GM19240 (cell line): Measurements from ENCODE around the gene ELOA.
"Not testable (repeated sequence)": the region's sequence is repeated elsewhere in the genome, so short reads cannot be mapped to it uniquely, and the experiment has no call there.

ENCODE experiments used
- DNase-seq: peaks from one replicate; pipeline ENCODE4 v3.0.0; 2011; ENCODE audit warnings: low spot score; ENCODE audit not compliant: insufficient read length

Gene ELOA

DNA sequence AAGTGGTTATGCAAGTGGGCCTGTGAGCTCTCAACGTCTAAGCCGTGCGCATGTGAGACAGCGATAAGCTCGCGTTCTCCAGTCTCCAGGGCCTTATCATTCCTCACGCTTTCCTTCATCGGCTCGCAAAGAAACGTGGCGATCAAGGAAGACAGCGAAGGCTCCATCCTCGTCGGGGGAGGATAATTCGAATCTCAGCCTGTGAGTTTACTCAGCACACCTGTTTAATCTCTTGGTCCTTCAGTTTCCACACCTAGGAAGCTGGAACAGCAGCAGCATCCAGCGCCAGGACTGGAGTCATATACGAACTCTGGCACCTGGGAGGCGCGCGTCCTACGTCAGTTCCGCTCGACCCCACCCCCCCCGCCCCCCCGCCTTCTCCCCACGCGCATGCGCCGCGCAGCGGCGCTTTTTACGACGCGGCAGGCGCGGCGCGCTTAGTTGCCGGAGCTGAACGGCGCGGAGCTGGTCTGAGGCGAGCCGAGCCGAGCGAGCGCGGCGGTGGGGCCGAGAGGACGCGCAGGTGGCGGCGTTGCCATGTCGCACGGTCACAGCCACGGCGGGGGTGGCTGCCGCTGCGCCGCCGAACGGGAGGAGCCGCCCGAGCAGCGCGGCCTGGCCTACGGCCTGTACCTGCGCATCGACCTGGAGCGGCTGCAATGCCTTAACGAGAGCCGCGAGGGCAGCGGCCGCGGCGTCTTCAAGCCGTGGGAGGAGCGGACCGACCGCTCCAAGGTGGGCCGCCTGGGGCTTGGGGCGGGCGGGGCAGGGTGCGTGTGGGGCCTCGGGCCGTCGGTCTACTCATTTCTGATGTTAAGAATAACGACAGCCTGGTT, 34.9 kb downstream of the ELOA start, which contains the start of gene PITHD1:
PITHD1 (plus strand) TSS at position 440 of the 836 bp plus-strand sequence; CDS start at position 538, 98 bp downstream.
- DNase-seq = peak; percentile 85

DNA sequence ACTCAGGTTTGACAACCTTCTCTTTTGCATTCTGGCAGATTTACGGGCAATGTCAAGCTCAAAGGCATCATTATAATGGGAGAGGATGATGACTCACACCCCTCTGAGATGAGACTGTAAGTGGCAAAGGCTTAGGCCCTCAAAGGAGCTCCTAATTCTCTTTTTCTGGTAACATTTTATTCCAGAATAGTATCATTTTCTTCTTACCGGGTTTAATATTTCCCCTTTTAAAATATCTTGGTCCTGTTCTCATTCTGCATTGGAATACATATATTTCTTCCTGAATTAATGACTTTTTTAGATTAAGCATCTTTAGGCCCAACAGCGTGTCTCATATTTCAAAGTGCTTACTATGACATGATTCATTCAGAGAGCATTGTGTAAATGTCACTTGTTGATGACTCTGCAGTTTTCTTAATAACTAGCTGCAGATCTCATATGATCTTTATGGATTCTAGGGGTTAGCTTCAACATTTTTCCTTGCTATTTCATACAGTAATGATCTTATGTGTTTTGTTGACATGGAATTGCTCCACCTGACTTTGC, 36.6 kb downstream of the ELOA start:
- DNase-seq = no peak

DNA sequence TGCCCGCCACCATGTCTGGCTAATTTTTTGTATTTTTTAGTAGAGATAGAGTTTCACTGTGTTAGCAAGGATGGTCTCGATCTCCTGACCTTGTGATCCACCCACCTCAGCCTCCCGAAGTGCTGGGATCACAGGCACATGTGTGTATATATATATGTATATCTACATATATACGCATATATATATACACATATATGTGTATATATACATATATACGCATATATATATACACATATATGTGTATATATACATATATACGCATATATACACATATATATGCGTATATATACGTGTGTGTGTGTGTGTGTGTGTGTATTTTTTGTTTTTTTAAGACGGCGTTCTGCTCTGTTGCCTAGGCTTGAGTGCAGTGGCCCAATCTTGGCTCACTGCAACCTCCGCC, 39.9 kb downstream of the ELOA start:
- DNase-seq = not testable (repeated sequence)

DNA sequence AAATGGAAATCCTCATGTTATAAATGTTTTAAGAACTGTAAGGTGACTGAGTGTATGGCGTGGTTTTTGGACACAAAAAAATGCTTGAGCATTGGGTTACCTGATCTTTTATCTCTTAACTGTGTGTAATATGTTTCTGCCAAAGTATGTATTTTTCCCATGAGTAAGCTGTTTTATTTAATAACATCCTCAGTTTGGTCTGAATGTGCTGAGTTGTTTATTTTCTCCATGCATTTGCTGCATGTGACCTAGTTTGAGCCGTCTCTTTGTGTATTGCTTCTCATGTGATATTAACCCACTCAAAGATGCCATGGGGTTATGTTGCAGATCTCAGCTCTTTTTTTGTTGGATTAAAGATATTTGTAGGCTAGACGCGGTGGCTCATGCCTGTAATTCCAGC, 41.6 kb downstream of the ELOA start:
- DNase-seq = no peak

DNA sequence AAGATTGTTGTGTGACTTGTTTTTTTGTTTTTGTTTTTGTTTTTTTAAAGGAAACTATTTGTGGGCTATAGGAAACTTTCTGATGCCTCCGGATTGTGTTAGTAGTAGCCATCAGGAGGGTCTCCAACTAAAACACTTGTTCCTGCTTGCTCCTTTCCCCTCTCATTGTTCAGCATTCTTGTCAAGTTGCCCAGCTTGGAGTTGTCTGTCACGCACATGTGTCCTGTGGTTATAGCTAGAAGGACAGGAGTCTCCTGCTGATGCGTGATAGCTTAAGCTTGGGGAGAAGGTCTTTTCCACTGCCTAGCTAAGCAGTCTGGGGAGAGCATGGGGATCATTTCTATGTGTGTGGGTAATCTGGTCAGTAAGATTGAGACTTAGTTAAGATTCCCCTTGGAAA, 44.4 kb downstream of the ELOA start:
- no peak for DNase-seq

DNA sequence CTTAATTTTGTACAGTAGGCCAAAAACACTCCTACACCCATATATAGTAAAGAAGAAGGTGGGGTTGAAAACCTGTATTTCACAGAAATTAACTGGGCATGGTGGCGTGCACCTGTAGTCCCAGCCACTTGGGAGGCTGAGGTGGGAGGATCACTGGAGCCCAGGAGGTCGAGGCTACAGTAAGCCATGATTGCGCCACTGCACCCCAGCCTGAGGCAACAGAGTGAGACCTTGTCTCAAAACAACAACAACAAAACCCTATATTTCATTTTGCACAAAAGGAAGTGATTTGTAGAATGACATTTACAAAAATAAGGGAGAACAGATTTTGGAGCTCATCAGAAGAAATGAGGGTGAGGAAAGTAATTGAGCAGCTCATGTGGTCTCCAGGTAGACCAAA, 45.4 kb downstream of the ELOA start:
- no peak for DNase-seq

DNA sequence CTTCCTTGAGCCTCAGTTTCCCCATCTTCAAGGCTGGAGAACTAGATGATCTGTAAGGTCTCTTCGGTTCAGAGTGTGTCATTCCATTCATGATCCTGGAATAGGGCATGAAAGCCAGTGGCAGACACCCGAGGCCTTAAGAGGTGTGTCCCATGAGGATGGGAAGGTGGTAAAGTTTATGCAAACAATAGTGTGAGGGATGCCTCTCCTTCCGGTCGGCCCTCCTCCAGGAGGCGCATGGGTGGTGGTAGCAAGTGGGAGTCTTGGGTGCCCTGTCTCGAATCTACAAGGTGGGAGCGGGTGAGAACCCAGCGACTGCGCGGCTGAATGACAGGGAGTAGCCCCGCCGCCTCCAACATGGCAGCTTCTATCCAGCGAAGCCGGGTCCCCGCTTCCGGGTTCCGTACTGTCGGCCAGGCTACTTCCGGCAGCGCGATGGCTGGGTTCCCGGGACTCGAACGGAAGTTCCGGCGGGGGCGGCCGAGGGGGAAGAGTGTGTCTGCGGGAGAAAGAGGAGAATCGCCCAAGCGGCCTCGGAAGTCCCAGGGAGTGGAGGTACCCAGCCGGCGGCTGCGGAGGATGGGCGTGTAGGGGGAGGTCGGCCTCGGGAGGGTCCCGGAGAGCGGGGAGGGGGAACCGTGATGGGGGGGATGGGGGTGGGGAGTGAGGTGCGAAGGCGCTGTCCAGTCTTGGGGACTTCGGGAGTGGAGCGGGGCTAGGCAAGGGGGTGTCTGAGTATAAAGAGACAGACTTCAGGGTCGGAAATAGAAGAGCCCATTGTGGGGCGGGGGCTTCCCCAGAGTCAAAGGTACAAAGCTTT, 47.6 kb downstream of the ELOA start, which contains the start of gene LYPLA2:
LYPLA2 (plus strand) TSS at position 450 of the 820 bp plus-strand sequence. CDS start 1,538 bp downstream, outside the sequence.
- DNase-seq = peak; percentile 94

DNA sequence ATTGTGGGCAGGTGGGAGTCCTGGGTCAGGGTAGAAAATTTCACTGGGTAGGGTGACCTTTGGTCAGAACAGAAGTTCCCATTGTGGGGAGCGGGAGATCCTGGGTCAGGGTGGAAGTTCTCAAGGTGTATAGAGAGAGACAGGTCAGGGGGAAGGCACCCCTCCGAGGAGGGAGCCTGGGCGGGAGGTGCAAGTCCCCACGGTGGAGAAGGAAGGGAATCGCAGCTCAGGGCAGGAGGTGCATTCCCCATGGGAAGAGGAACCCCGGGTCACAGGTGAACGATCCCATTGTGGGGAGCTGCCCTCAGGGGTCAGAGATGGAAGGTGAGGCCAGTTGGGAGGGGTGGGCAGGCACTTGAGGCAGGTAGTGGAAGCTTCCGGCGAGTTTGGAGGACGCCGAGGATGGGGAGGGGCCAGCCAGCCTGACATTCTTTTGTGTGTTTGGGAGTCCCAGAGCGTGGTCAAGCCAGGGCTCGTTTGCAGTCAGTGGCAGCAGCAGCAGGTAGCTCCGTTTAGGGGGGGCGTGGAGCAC, 48.3 kb downstream of the ELOA start:
- DNase-seq = no peak

DNA sequence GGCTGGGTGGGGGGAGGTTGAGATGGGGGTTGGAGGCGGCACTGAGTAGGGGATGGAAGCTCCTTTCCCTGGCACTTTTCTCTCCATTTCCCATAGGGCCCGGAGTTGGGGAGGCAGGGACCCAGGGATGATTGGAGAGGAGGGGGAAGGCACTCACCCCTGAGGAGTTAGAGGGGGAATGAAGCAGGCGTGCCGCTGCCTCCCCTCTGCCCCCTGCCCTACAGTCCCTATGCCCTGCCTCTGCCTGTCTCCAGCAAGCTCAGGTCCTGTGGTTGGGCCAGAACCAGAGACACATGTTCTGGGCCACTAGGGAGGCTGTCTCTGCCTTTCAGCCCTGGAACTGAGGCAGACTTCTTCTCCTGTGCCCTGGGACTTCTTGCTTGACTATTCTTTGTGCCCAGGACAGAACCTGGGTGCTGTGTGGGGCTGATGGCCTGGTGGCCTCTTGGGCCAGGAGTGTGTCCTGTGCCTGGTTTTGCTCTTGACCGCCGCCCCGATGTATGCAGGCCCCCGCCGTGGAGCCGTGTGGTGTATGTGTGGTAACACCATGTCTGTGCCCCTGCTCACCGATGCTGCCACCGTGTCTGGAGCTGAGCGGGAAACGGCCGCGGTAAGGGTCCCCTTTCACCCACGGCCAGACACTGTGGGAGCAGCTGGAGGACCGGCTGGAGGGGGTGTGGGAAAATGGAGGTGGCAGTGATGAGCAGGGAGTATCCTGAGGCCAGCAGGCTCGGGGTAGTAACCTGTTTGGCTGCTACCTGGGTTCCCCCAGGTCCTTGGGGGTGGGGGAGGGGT, 49.1 kb downstream of the ELOA start:
- DNase-seq = no peak

DNA sequence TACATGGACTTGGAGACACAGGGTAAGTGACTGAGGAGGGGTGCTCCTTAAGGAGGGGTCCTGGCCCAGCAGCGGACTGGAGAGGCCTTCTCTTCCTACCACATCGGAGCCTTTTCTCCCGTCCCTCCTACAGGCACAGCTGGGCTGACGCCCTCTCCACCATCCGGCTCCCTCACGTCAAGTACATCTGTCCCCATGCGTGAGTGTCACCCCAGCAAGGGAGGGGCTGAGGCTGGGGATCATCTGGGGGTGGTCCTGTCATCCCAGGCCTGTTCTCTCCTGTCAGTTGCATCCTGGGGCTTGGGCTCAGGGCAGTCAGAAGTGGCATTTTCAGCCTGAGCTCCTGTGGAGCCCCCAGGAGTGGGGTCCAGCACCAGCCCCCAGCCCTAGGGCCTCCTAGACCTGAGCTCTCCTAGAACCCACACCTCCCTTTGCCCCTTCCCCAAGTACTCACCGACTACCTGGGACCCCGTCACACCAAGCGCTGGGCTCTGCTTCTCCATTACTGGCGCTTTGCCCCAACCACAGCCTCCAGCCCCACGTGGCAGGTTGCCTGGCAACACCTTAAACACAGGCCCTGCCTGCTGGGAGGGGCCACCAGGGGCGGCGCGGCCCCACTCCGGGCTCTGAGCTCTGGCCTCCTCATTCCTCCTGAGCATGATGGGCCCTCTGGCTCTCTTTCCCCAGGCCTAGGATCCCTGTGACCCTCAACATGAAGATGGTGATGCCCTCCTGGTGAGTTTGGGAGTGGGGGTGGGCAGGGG, 49.9 kb downstream of the ELOA start:
- DNase-seq = no peak

DNA sequence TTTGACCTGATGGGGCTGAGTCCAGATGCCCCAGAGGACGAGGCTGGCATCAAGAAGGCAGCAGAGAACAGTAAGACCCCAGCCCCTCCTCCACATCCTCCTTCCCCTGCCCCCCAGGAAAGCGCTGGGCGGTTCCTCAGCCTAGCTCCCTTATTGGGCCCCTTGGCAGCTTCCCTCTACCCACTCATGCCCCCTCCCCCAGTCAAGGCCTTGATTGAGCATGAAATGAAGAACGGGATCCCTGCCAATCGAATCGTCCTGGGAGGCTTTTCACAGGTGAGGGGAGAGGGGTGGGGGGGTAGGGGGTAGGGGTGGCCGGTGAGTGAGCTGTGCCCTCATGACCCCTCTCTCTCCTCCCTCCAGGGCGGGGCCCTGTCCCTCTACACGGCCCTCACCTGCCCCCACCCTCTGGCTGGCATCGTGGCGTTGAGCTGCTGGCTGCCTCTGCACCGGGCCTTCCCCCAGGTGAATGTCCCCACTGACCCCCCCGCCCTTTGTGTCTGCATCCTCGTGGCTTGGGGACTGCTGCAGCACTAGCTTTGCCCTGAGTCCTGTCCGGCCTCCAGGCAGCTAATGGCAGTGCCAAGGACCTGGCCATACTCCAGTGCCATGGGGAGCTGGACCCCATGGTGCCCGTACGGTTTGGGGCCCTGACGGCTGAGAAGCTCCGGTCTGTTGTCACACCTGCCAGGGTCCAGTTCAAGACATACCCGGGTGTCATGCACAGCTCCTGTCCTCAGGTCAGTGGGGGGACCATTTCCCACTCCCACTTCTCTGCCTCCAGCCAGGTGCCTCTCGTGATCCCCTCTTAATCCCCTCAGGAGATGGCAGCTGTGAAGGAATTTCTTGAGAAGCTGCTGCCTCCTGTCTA, 50.8 kb downstream of the ELOA start:
- no peak for DNase-seq

DNA sequence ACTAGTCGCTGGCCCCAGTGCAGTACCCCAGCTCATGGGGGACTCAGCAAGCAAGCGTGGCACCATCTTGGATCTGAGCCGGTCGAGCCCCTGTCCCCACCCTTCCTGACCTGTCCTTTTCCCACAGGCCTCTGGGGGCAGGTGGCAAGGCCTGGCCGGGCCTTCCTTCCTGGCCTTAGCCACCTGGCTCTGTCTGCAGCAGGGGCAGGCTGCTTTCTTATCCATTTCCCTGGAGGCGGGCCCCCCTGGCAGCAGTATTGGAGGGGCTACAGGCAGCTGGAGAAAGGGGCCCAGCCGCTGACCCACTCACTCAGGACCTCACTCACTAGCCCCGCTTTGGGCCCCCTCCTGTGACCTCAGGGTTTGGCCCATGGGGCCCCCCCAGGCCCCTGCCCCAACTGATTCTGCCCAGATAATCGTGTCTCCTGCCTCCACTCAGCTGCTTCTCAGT, 51.5 kb downstream of the ELOA start:
- not testable (repeated sequence) for DNase-seq

DNA sequence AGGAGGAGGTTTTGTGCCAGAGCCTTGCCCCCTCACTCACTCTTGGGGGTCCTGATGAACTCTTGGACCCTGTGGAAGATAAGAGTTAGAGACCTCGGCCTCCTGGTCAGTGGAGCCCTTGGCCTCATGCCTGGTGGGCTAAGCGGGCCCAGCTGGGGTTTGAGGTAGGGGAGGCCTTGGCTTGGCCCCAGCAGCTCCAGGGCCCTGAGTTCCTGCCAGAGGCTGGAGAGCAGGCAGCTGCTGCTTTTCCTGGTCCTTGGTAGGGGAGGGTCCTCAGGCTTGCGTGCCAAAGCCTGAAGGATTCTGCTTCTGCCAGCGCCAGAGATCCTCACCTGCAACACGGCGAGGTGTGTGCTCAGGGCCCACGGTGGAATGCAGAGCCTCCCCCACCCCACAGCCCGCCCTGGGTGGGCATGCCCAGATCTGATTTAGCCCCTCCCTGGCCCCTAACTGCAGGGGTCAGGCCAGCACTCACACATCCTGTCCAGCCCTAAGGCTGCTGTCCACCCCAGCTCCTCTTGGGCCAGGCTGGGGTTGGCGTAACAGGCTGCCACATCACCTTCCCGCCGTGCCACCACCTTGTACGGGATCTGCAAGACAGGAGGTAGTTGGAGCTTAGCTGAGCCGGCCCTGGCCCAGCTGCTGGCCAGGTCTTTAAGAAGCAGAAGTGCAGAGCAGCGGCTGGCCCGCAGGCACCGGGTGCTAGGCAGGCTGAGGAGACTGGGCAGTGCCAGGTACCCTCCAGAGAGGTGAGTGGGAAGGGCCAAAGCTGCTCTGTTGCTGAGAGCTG, 52.6 kb downstream of the ELOA start:
- DNase-seq = no peak

DNA sequence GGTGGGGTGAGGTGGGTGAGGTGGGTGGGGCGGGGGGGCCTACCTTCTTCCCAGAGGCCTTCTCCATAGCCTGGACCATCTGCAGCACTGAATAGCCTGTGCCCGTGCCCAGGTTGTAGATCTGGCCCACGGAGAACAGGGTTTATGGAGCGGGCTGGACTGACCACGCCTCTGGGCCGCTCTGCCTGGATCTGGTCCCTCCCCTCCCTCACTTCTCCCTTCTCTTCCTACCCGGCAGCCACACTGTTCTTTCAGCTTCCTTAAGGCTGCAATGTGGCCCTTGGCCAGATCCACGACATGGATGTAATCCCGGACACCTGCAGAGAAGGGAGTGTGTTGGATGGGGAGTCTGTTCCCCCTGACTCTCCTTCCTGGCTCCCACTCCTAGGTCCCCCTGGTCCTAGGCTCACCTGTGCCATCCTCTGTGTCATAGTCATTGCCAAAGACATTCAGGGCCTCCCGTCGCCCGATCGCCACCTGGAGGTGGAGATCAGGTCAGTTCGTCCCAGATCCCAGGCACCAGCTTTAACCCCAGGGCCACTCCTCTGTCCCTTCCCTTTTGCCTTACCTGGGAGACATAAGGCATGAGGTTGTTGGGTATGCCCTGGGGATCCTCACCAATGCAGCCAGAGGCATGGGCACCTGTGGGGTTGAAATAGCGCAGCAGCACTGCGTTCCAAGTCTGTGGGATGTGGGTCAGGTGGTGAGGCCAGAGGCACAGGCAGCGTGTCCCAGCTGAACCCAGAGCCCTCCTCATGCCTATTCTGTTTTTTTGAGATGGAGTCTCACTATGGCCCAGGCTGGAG, 53.4 kb downstream of the ELOA start:
- DNase-seq = no peak

DNA sequence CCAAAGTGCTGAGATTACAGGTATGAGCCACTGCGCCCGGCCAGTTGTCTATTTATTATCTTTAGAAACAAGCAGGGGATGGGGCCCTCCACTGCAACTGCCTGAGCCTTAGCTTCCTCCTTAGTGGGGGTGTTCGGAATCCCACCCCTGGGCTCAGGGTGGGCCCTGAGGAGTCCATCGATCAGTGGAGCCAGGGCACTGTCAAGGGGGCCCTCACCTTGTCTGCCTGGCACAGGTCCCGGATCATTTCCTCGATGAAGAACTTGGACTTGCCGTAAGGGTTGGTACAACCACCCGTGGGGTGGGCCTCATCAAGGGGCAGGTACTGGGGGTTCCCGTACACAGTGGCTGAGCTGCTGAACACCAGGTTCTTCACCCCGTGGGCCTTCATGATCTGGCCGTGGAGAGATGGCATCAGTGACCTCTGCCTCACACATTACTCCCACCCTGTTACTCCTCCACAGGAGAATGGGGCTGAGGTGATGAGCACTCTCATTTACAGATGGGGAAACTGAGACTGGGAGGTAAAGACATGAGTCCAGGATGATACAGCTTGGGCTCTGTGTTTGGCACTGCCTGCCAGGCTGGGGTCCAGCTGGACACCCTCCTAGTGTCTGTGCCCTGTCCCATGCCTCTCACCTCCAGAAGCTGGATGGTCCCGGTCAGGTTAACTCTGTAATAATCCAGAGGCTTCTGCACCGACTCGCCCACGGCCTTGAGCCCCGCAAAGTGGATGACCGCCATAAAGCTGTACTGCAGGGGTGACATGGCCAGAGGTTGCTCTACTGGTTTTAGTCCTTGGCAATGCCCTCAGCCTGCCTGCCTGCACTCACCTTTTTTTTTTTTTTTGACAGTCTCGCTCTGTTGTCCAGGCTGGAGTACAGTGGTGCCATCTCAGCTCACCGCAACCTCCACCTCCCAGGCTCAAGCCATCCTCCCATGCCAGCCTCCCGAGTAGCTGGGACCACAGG, 54.5 kb downstream of the ELOA start:
- DNase-seq = no peak

DNA sequence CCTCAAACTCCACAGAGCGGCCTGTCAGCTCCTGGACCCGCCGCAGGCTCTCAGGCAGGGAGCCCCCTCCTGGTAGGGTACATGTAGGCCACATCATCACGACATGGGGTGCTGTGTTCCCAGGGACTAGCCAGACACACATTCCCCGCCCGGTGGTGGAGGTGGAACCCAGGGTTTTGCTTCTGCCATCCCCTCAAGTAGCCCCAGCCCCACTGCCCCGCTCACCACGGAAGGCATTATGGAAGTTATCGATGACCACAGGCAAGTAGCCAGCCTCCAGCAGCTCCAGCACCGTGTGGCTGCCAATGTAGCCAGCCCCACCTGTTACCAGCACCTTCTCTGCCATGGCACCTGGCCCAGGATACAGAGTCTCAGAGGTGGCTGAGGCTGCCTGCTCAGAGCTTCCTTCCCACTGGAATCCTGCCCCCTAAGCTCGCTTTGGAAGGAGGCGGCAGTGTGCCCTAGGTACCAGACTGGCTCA, 55.4 kb downstream of the ELOA start:
- no peak for DNase-seq
